GM12878 (cell line): ENCODE measurements around the gene FRMD8. TPM values are rescaled to one million over a fixed set of nuclear protein-coding genes. Genes with fewer than 3 reads are reported as not detected.
A peak's percentile ranks its signal among the peaks of the same experiment; 100 is the strongest.

Experiments
- BCLAF1 ChIP-seq: fragments of 450-650 bp; IDR thresholded peaks from 2 replicates; pipeline ENCODE4 v1.6.1; 2017; ENCODE audit warnings: antibody characterized with exemption, mild to moderate bottlenecking, moderate library complexity
- PBX3 ChIP-seq: IDR thresholded peaks from 2 replicates; pipeline ENCODE4 v1.6.1; 2011; ENCODE audit warnings: mild to moderate bottlenecking, low read depth, low read length, moderate library complexity; ENCODE audit not compliant: insufficient replicate concordance
- POLR2A ChIP-seq: IDR thresholded peaks from 2 replicates; pipeline ENCODE4 v1.6.1; 2011; ENCODE audit warnings: low read depth, mild to moderate bottlenecking, low read length
- POLR2AphosphoS5 ChIP-seq: IDR thresholded peaks from 2 replicates; pipeline ENCODE4 v1.6.1; 2011; ENCODE audit warnings: mild to moderate bottlenecking, low read length, inconsistent platforms
- POU2F2 ChIP-seq: IDR thresholded peaks from 3 replicates; pipeline ENCODE4 v1.6.1; 2011; ENCODE audit warnings: low read depth, mild to moderate bottlenecking, low read length, borderline replicate concordance
- SIN3A ChIP-seq: IDR thresholded peaks from 2 replicates; pipeline ENCODE4 v1.6.1; 2012; ENCODE audit warnings: low read depth, low read length, improper control_type of control experiment
- ZNF274 ChIP-seq: IDR thresholded peaks from one replicate; pipeline ENCODE4 v1.8.0; 2011; ENCODE audit not compliant: insufficient read length, insufficient read depth
- polyA plus RNA-seq, 11 experiments: library from polyadenylated mRNA; depleted of rRNA in 4 of 11; unstranded in 6 of 11; stranded (reverse) in 5 of 11; fragments of >200 nt; fragmentation: Nextera tagmentation in 4 of 11; fragmentation: Illumina TruSeq in 1 of 11; extraction: Ambion mirVana in 4 of 11; extraction: Trizol in 1 of 11; gene quantifications; 1 replicate in 1 of 11; 2 replicates in 10 of 11; pipeline versions ENCODE4 v1.2.1 to v1.2.3, GENCODE V29; 2011 to 2016; ENCODE audit warnings: inconsistent platforms in 2 of 11, missing spikeins in 2 of 11, low read depth in 1 of 11
- total RNA-seq, 4 experiments: library from RNA; depleted of rRNA in 3 of 4; stranded (reverse); fragments of >200 nt in 3 of 4; fragmentation: Illumina TruSeq in 1 of 4; extraction: Trizol in 1 of 4; gene quantifications; 2 replicates each; pipeline versions ENCODE4 v1.2.1 to v1.2.3, GENCODE V29; 2013 to 2021

The FRMD8 gene
- total and polyA plus RNA-seq, 10 of the 15 experiments (the other 5 are each of a cell fraction or from before 2014, with no cell fraction given), result 8.3 to 69.4 (median 28.0) TPM

DNA sequence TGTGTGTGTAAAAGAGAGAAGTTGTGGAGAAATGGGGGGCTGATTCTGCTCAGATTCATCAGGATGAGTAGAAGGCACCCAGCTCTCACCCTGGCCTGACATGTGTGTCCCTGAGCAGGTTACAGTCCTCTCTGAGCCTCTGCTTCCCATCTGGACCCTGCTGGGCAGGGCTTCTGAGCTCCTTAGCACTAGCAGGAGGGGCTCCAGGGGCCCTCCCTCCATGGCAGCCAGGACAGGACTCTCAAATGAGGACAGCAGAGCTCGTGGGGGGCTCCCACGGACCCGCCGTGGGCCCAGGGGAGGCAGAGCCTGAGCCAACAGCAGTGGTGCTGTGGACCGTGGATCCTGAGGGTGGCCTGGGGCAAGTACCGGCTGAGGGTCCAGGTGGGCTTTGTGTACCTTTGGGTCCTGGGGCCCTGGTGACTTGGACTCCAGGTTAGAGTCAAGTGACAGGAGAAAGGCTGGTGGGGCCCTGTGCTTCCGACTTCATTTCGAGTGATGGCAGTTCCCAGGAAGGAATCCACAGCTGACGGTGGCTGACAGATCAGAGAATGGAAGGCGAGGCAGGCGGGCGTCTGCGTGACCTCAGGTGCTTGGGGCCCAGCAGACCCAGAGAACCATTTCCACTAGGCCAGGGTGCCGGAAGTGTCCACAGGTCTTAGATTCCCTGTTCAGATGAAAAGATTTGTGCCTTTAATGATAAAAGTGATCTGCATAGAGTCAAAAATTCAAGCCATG, 58.0 kb downstream of the FRMD8 start (continued):
- 0 out of 3 replicates have a peak, but pooled peaks have one; percentile 1 for TF ChIP-seq POU2F2
- peak; percentile 59; the same call in 1 of the 2 replicates for TF ChIP-seq POLR2A
- no peak for TF ChIP-seq POLR2AphosphoS5
- TF ChIP-seq BCLAF1, result no peak
- TF ChIP-seq PBX3, result no peak
- TF ChIP-seq ZNF274, result no peak
- TF ChIP-seq SIN3A, result no peak
